NOMO-1 treated with DMSO at 0.1 percent for 48 hours (cell line): Measurements from ENCODE around the gene CIAO1.
A peak's percentile ranks its signal among the peaks of the same experiment; 100 is the strongest.
"Not testable (repeated sequence)": the region's sequence is repeated elsewhere in the genome, so short reads cannot be mapped to it uniquely, and the experiment has no call there.

ENCODE experiments used
- DNase-seq: peaks from one replicate; lab custom pipeline; 2025; ENCODE audit not compliant: unreplicated experiment; lab: John Stamatoyannopoulos, UW

Gene CIAO1

GRCh38 chr2:96274355-96275056 is 8.5 kb downstream of the CIAO1 start:
- DNase-seq = no peak

- DNase-seq = no peak
Observed at GRCh38 chr2:96276787-96277499, 10.9 kb downstream of the CIAO1 start.

- no peak for DNase-seq
Observed at GRCh38 chr2:96287273-96287856, 21.3 kb downstream of the CIAO1 start.

GRCh38 chr2:96291751-96292150 is 25.7 kb downstream of the CIAO1 start:
- DNase-seq = no peak

DNA sequence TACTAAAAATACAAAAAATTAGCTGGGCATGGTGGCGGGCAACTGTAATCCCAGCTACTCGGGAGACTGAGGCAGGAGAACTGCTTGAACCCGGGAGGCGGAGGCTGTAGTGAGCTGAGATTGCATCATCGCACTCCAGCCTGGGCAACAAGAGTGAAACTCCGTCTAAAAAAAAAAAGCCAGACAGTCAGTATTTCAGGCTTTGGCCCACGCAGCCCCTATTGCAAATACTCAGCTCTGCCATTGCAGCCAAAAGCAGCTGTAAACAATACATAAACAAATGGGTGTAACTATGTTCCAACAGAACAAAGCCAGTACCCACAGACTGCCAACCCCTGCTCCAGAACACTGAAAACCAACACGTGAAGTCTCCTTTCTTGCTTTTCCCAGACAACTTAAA is 28.2 kb downstream of the CIAO1 start:
- not testable (repeated sequence) for DNase-seq

DNA sequence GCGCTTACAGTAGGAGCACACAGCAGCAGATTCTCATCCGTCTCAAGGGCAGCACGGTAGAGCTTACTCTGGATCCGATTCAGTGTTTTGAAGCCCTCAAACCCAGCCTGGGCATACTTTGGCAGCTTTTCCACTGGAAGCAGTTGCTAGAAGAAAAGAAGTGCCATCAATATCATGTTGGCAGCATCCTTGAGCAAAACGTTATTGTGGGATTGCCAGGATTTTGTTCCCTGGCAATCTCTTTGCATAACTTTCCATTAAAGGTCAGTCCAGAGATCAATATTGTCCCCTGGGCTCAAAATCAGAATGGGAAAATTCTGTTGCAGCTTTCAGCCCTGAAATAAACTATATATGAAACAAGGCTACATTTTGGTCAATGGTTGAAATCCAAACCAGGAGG is 30.9 kb downstream of the CIAO1 start:
- DNase-seq = no peak

GRCh38 chr2:96301865-96302264 is 35.8 kb downstream of the CIAO1 start:
- no peak for DNase-seq

GRCh38 chr2:96304606-96305005 is 38.6 kb downstream of the CIAO1 start:
- DNase-seq = no peak

DNA sequence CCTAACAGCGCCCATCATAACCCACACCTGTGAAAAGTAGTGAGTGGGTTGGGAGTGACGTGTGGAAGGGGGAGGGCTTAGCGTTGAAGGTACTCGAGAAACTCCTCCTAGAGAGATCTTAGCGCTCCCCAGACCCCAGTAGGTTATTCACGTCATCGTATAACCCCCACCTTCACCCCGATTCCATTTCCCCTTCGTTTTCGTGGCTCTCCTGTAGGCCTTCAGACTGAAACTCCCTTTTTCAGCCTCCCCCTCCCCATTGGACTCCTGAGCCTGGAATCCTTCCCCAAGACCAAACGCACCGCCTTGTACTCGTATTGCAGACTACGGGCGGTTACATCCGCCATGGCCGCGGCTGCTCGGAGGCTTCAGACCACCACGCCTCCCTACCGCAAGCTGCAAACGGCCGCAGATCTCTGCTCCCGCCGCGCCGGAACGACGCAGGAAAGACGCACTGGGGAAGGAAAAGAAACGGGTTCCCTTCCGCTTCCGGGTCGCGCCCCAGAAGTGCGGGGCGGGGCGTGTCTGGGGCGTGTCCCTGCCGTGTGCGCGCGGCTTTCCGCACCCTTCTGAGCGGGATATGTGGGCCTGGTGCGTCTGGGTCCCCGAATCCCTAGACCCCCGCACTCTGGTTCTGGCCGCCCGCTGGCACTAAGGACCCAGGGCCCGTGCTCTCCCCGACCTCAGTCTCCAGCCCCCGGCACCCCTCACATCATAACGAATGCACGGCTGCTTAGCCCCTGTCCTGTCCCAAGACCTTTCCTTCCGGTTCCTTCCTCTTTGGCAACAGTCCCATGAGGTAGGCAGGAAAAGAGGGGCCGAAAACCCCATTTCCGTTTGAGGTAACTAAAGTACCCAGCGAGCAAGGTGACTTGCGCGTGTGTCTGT is 39.3 kb downstream of the CIAO1 start, which contains the start of gene SNRNP200:
TSS of gene SNRNP200 (minus strand) at position 456 of the 888 bp plus-strand sequence. CDS start at position 347, 109 bp downstream.
- peak; percentile 85 for DNase-seq

GRCh38 chr2:96305979-96306308 is 39.9 kb downstream of the CIAO1 start:
- no peak for DNase-seq

- no peak for DNase-seq
Observed at GRCh38 chr2:96306370-96306769, 40.3 kb downstream of the CIAO1 start.

DNA sequence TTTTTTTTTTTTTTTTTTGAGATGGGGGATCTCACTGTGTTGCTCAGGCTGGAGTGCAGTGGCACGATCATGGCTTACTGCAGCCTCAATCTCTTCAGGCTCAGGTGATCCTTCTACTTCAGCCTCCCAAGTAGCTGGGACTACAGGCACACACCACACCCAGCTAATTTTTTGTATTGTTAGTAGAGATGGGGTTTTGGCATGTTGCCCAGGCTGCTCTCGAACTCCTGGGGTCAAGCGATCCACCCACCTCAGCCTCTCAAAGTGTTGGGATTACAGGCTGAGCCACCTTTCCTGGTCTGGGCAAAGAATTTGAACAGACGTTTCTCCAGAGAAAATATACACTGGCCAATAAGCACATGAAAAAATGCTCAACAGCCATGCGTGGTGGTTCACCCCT is 42.2 kb downstream of the CIAO1 start:
- no peak for DNase-seq

- no peak for DNase-seq
Observed at GRCh38 chr2:96315005-96315399, 49.0 kb downstream of the CIAO1 start.

- DNase-seq = no peak
Observed at GRCh38 chr2:96315400-96316071, 49.5 kb downstream of the CIAO1 start.

DNA sequence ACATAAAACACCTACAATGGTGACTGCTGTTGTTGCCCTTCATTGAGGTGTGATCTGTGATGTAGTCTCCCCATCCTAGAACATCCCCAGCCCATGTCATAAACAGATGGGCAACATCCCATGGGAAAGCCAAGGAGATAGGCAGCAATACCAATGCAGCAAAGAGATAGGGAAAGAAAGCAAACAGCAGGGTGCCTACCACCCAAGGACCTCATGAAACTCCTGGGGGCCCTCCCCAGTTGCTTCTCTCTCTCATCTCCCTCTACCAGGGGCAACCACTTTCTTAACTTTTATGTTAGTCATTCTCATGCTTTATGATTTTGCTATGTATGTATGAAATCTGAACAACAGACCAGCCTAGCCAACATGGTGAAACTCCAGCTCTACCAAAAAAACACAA is 51.0 kb downstream of the CIAO1 start:
- no peak for DNase-seq

DNA sequence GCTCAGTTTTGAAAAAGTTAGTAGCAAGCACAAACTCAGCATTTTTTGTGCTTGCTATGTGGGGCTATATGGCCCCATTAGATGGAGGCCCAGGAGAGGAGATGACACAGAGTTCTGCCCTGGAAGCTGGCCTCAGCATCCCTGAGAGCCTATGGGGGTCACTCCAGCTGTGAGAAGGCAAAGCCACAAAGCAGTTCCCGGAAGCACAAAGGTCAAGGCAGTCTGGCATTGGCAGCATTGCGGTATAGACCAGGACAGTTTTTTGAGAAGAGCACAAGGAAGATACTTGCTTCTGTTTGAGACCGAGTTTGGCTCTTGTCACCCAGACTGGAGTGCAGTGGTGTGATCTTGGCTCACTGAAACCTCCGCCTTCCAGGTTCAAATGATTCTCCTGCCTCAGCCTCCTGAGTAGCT is 51.6 kb downstream of the CIAO1 start:
- DNase-seq = no peak

- DNase-seq = no peak
Observed at GRCh38 chr2:96318723-96319122, 52.7 kb downstream of the CIAO1 start.

DNA sequence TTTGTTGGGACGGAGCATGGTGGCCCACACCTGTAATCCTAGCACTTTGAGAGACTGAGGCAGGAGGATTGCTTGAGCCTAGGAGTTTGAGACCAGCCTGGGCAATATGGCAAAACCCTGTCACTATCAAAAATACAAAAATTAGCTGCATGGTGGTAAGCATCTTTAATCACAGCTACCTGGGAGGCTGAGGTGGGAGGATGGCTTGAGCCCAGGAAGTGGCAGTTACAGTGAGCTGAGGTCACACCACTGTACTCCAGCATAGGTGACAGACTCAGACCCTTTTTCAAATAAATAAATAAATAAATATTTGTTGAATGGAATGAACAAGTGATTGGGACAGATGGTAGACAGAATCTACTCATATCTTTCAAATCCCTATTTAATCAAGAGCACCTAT is 53.4 kb downstream of the CIAO1 start:
- DNase-seq = no peak

GRCh38 chr2:96320326-96320725 is 54.3 kb downstream of the CIAO1 start:
- DNase-seq = no peak

DNA sequence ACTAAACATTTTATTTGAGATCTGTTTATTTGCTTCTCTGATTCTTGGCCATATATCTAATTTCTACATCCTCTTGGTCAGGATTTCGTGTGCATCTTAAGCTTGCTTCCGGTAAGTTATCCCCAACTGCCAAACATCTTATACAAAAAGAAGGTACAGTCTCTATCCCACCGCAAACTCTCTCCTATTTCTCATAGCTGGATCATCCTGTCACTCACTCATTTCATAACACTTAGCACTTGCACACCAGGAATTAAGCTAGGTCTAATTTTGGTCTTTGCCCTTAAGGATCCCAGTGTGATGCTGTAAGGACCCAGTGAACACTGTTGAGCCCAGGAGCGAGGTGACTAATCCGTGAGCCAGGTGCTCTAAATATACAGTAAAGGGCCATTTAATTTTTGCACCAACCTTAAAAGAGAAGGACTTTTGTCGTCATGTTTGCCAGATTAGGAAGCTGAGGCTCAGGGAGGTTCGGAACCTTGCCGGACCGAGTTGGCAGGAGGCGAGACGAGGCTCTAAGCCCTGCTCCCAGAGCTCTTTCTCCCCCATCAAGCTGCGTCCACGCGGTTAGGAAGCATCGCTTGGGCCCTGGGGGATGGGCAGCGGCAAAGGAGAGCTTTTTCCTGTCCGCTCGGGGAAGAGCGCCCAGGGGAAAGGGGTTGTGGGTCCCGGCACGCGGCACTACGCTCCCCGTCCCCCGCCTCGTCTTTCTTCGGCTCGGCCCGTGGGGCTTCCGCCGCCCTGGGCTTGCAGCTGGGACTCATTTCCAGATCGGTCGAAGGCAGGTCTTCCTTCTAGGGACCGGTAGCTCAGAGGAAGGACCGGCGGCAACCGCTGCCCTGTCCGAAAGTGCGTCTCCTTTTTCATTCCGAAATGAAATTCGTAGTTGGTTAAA is 55.0 kb downstream of the CIAO1 start:
- no peak for DNase-seq
